ENCODE results near the gene CEACAM16.

- TF ChIP-seq, protein P1, sequence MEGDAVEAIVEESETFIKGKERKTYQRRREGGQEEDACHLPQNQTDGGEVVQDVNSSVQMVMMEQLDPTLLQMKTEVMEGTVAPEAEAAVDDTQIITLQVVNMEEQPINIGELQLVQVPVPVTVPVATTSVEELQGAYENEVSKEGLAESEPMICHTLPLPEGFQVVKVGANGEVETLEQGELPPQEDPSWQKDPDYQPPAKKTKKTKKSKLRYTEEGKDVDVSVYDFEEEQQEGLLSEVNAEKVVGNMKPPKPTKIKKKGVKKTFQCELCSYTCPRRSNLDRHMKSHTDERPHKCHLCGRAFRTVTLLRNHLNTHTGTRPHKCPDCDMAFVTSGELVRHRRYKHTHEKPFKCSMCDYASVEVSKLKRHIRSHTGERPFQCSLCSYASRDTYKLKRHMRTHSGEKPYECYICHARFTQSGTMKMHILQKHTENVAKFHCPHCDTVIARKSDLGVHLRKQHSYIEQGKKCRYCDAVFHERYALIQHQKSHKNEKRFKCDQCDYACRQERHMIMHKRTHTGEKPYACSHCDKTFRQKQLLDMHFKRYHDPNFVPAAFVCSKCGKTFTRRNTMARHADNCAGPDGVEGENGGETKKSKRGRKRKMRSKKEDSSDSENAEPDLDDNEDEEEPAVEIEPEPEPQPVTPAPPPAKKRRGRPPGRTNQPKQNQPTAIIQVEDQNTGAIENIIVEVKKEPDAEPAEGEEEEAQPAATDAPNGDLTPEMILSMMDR (IDR thresholded peaks at IDR 0.05 in 8 of 11, conservative IDR thresholded peaks at IDR 0.05 in 3 of 11), result no peak
- no peak for TF ChIP-seq POLR2A (IDR thresholded peaks at IDR 0.05)
Observed at GRCh38 chr19:44749994-44750393, 51.0 kb downstream of the CEACAM16 start.
